HG03354 (cell line): ENCODE data around the gene PRAMEF5.
"Not testable (repeated sequence)": the region's sequence is repeated elsewhere in the genome, so short reads cannot be mapped to it uniquely, and the experiment has no call there.

ENCODE experiments used
- ATAC-seq: cut with Tn5 transposase; IDR thresholded peaks from one replicate; pipeline ENCODE4 v1.9.1; 2021; ENCODE audit warnings: mild to moderate bottlenecking; ENCODE audit not compliant: unreplicated experiment, poor library complexity, severe bottlenecking

Gene PRAMEF5

GRCh38 chr1:13247122-13247521, 6.9 kb upstream of the PRAMEF5 start:
- ATAC-seq = not testable (repeated sequence)

DNA sequence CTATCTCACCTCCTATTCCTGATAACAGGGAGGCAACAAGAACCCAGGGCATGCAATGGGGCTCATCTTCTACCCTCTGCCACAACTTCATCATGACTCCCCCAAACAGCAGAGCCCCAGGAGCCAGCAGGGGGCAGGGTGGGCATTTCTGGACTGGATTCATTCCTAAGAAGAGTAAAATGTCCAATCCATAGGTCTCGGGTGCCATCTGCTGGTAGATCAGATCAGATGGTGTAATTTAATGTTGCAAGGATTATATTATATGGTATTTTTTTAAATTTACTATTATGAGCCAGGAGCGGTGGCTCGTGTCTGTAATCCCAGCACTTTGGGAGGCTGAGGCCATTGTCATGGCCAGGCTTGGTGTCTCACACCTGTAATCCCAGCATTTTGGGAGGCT, 11.1 kb downstream of the PRAMEF5 start:
- ATAC-seq = not testable (repeated sequence)

DNA sequence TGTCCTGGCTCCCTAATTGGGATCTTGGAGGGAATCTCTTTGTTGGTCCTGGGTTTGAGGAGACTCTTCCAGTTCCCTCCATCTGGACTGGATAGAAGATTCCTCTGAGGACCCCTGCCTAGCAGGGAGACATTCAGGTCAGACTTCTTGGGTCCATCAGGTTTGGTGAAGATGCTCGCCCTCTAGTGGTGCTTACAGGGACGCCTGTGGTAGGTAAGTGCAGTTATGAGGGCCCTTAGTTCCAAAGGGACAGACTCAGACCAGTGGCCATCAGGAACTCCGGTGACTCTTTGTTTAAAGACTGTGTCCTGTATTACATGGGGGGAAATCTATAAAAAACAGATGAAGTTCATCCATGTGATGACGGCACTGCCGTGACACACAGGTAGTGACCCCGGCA, 23.0 kb downstream of the PRAMEF5 start:
- not testable (repeated sequence) for ATAC-seq

DNA sequence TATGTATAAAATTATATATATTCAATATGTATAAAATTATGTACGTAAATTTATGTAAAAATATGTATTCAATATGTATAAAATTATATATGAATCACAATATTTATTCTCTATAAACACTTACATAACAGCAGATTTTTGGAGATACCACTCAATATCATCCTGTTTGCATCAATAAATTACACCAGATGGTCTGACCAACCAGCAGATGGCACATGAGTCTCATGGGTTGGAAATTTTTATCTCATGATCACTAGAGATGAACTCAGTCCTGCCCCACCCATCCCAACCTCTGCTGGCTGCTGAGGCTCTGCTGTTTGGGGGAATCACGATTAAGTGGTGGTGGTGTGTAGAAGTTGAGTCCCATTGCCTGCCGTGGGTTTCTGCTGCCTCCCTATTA, 25.6 kb downstream of the PRAMEF5 start:
- not testable (repeated sequence) for ATAC-seq

- ATAC-seq = not testable (repeated sequence)
Measured at GRCh38 chr1:13285037-13285436, 31.0 kb downstream of the PRAMEF5 start, which contains the start of gene PRAMEF8. TSS of gene PRAMEF8 (minus strand) at chr1:13285137. CDS start at chr1:13284091, 1,046 bp downstream.

- ATAC-seq = not testable (repeated sequence)
Measured at GRCh38 chr1:13289030-13289429, 35.0 kb downstream of the PRAMEF5 start.

GRCh38 chr1:13297216-13297931, 43.4 kb downstream of the PRAMEF5 start:
- not testable (repeated sequence) for ATAC-seq

GRCh38 chr1:13298699-13299098, 44.7 kb downstream of the PRAMEF5 start:
- not testable (repeated sequence) for ATAC-seq

DNA sequence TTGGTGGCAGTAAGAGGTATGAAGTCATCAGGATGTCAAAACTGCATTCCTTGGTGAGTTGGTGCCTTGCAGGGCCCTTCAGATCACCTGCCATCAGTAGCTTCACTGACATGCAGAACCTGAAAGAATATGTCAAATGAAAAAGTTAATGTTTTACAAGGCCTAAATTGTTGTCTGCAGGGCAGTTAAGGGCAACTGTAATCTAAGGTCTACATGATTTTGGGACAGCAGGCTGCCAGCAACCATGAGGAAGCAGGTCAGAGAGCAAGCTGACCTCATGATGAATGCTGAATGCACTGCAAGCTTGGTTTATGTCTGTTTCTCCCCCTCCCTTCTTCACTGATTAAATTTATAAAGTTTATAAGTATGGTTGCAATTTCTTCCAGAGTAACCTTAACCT, 48.2 kb downstream of the PRAMEF5 start:
- not testable (repeated sequence) for ATAC-seq

GRCh38 chr1:13303239-13303638, 49.2 kb downstream of the PRAMEF5 start, which contains the start of gene PRAMEF33:
TSS of gene PRAMEF33 (plus strand) at chr1:13303539. CDS start at chr1:13305955, 2,416 bp downstream.
- not testable (repeated sequence) for ATAC-seq
